Spinal cord (tissue), 10 donors: ENCODE results near the gene SFXN5. TPM values are rescaled to one million over a fixed set of nuclear protein-coding genes. Genes with fewer than 3 reads are reported as not detected.

Experiments used
- DNase-seq, 6 donors: peaks; one replicate each; pipeline versions ENCODE4 v3.0.0 to v3.0.0-alpha.2; 2013 to 2015; ENCODE audit warnings: low spot score in 6 of 6, low read depth in 4 of 6
- H3K27ac ChIP-seq: one replicate; pipeline ENCODE4 v1.5.1; 2013; ENCODE audit warnings: low read depth, low read length, control low read depth
- H3K27me3 ChIP-seq: one replicate; pipeline ENCODE4 v1.6.1; 2013; ENCODE audit warnings: low read length; ENCODE audit not compliant: control insufficient read depth, insufficient read depth
- H3K36me3 ChIP-seq: one replicate; pipeline ENCODE4 v1.6.1; 2013; ENCODE audit warnings: low read length; ENCODE audit not compliant: control insufficient read depth, insufficient read depth
- H3K4me1 ChIP-seq: one replicate; pipeline ENCODE4 v1.6.1; 2013; ENCODE audit warnings: low read length; ENCODE audit not compliant: control insufficient read depth, insufficient read depth
- H3K4me3 ChIP-seq: one replicate; pipeline ENCODE4 v1.5.1; 2013; ENCODE audit warnings: low read depth, low read length, control low read depth
- H3K9me3 ChIP-seq: one replicate; pipeline ENCODE4 v1.6.1; 2013; ENCODE audit warnings: low read length; ENCODE audit not compliant: control insufficient read depth, insufficient read depth
- WGBS: methylation state at CpG from one replicate; pipeline ENCODE4 v1.1.5; 2013; ENCODE audit warnings: missing lambda C conversion rate; ENCODE audit not compliant: insufficient coverage; 5-methylcytosine and 5-hydroxymethylcytosine counted together
- polyA plus RNA-seq, 2 donors: library from polyadenylated mRNA; unstranded; fragments of 120-200 nt; gene quantifications; one replicate each; pipeline ENCODE4 v1.2.1, GENCODE V29; 2013; ENCODE audit not compliant: insufficient read length in 2 of 2
- total RNA-seq, 2 donors: library from RNA; depleted of rRNA in 1 of 2; stranded (reverse); fragments of 120-200 nt in 1 of 2; fragments of >200 nt in 1 of 2; gene quantifications; one replicate each; pipeline versions ENCODE4 v1.2.3 to v1.2.4, GENCODE V29; 2013 to 2014
- donor health status: healthy.

The SFXN5 gene
- total and polyA plus RNA-seq, 4 donors = 26.0 to 73.9 (median 54.8) TPM

DNA sequence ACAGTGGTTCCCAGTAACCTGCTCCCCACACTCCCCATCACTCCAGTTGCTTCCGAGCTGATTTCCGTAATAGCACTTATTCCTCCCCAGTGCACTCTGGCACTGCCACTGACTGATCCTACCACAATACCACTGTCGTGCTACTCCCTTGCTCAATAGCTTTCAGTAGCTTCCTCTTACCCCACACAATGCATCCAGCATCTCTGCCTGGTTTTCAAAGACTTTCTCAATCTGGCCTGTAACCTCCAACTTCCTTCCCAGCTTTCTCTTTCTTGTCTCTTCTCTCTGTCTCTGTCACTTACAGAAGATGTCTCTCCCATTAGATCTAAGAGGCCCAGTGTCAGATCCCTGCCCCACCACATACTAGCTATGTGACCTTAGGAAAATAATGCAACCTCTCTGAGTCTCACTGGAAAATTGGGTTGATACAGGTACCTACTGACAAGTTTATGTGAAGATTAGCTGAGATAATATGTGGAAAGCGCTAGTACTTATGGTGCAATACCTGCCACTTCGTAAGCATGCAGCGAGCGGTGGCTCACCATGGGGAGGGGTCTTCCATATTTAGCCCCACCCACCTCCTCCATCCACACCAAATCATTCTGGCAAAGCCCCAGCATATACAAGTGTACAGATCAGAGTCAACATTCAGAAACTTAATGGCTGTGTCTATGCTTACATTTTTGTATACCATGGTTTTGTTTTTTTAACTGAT is 36.7 kb downstream of the SFXN5 start:
- 71% methylated on average over 3 of the region's 7 CpGs for WGBS
- peaks cover 21% of the 10 kb centered on the region for H3K4me1 ChIP-seq
- DNase-seq = no peak
- no peak overlapping the region for H3K27ac ChIP-seq
- H3K27me3 ChIP-seq = no peaks in the 10 kb centered on the region
- no peaks in the 10 kb centered on the region for H3K9me3 ChIP-seq
- no peak overlapping the region for H3K4me3 ChIP-seq
- H3K36me3 ChIP-seq = peaks cover 12% of the 10 kb centered on the region

DNA sequence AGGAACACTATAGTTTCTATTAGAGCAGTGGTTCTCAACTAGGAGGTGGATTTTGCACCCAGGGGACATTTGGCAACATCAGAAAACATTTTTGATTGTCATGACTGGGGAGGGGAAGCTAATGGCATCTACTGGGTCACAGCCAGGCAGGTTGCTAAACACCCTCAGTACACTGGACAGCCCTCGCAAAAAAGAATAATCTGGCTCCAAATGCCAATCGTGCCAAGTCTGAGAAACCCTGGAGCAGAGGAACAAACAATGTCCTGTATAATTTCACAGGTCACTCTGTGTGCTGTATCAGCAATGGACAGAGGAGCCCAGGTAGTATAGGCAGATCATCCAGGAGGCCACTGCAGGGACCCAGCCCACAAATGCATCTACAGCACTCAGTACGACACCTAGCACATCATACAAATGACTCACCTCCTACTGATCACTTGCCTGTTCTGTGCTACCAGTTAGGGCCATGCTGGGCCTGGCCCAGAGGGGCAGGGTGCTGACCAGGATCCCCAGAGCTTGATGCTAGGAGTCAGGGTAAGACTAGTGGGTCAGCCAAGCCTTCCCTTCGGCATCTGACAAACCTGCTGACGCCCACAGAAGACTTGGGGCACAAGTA is 37.6 kb downstream of the SFXN5 start:
- peaks cover 14% of the 10 kb centered on the region for H3K36me3 ChIP-seq
- WGBS = 77% methylated on average over 4 of the region's 5 CpGs

DNA sequence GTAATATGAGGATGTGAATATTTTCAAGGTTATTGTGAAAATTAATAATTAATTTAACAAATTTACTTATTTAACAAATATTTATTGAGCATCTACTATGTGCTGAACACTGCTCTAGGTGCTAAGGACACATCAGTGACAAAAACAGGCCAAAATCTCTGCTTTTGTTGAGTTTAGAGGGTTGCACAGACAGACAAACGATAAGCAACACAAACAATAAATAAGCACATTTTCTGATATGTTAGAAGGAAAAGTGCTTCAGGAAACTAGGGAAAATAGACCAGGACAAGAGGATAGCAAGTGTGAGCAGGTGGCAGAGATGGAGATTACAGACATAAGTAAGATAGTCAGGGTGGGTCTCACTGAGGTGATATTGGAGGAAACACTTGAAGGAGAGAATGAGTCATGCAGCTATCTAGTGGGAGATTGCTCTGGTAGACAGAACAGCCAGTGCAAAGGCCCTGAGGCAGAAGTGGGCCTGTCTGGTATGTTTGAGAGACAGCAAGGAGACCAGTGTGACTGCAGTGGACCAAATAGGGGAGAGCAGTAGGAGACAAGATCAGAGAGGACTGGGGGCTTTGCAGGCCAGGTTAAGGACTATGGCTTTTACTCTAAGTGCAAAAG is 38.3 kb downstream of the SFXN5 start:
- no CpG with 5 or more reads among the region's 1 CpG for WGBS
- Histone ChIP-seq H3K4me1 (peaks cover 25% of the 10 kb centered on the region), H3K9me3 (no peaks in the 10 kb centered on the region), H3K4me3 (no peak overlapping the region), H3K27me3 (no peaks in the 10 kb centered on the region), H3K36me3 (peaks cover 15% of the 10 kb centered on the region), H3K27ac (no peak overlapping the region)
- no peak for DNase-seq

More for the DNA sequence above, 37.6 kb downstream of the SFXN5 start:
- Histone ChIP-seq H3K27ac (no peak overlapping the region), H3K9me3 (no peaks in the 10 kb centered on the region), H3K4me1 (peaks cover 23% of the 10 kb centered on the region), H3K4me3 (no peak overlapping the region), H3K27me3 (no peaks in the 10 kb centered on the region)
- no peak for DNase-seq

DNA sequence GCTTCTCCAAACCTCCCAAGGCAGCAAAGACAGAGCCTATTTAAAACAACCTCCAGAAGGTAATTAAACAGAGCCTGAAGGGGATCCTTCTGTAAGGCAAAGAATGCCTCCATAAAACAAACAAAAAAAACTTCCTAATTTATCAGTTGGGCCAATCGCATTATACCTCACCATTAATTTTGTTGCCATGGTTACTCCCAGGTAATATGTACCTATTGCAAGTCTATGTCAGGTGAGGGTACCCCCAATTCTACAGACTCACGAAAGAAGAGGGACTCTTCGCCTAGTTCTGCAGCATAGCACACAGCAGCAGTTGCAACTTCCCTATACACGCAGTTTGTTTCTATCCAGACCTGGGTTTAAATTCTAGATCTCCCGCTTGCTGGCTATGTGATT is 38.8 kb downstream of the SFXN5 start:
- Histone ChIP-seq H3K27me3 (no peaks in the 10 kb centered on the region), H3K27ac (no peak overlapping the region), H3K4me3 (no peak overlapping the region), H3K4me1 (peaks cover 25% of the 10 kb centered on the region), H3K9me3 (no peaks in the 10 kb centered on the region), H3K36me3 (peaks cover 21% of the 10 kb centered on the region)
- no peak for DNase-seq
- 86% methylated on average over 3 of the region's 5 CpGs for whole genome bisulfite sequencing

DNA sequence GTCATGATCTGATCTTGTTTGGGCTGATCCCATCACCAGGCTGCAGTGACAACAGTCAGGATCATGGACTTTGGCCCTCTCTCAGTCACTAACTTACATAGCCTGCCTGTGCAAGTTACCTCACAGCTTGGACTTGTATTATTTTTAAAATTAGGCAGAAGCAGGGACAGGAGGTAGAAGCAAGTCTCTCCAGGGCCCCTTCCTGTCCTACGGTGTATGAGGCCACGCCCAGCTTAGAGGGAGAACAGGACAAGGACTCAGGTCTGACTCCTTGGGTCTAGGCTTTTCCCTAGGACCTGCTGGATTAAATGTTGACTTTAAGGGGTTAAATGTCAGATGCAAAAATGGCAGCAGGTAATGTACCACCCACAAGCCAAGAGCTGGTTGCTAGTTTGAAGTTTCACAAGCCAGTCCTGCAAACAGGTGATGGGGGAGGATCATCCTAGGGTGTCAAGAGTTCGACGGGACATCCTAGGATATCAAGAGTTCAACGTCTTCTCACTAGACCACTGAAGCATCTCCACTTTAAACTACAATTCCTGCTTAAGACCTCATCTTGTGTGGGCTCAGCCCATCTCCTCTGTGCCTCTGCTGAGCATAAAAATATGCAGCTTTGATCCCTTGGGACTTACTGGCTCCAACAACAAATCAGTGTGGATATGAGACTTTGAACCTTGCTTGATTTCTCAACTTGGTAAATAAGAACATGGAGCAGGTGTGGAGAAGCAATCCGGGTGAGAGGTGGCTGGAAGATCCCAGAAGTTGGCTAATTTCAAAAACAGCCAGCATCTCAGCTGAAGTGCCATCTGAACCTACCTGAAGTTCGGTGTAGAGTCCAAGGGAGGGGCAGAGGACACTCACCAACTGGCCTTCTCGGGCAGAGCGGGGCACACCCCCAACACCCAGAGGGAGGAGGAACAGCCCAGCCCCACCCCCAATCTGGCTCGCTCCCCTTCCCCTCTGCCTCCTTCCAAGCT is 39.5 kb downstream of the SFXN5 start:
- Histone ChIP-seq H3K9me3 (no peaks in the 10 kb centered on the region), H3K27ac (no peak overlapping the region), H3K36me3 (peaks cover 22% of the 10 kb centered on the region), H3K27me3 (no peaks in the 10 kb centered on the region), H3K4me1 (peaks cover 23% of the 10 kb centered on the region), H3K4me3 (no peak overlapping the region)
- 84% methylated on average over 9 of the region's 10 CpGs for WGBS
- DNase-seq = no peak

DNA sequence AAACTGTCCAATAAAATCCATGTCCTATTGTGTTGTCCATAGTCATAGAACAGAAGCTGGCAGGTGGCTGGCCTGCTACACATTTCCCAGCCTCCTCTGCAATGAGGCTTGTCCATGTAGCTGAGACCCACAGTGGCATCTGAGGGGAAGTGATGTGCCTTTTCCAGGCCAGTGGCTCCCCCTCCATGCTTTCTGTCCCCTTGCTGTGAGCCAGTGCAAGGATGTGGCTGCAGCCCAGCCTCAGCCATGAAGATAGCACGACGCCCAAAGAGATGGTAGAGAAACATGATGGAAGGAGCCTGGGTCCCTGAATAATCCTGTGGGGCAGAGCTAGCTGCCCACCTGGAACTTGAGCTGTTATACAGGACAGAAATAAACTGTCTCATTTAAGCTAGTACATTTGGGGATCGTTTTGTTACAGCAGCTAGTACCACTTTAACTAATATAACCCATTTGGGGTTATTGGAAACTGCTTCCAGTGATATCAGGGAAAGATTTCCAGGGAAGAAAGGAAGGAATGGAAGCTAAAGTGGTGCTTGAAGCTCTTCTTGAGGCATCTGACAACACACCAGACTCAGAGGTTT is 40.3 kb downstream of the SFXN5 start:
- Histone ChIP-seq H3K9me3 (no peaks in the 10 kb centered on the region), H3K4me3 (no peak overlapping the region), H3K27me3 (no peaks in the 10 kb centered on the region), H3K4me1 (peaks cover 15% of the 10 kb centered on the region), H3K27ac (no peak overlapping the region), H3K36me3 (peaks cover 17% of the 10 kb centered on the region)
- DNase-seq = no peak
- 100% methylated on average over 2 of the region's 3 CpGs for WGBS

DNA sequence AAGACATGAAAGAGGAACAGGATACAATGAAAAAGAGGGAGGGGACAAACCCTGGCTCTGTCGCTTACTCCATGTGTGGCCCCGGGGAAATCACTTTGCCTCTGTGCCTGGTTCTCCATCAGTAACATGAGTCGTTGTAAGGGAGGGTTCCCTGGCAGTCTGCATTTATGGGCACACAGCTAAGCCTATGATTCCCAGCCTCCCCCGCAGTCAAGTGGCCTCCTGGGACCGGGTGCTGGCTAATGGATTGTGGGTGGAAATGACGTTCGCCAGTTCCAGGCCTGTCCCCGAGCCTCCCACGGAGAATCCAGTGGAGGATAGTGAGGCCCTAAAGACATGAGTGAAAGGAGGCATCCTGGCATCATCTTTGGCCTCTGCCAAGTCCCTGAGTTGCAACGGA is 42.7 kb downstream of the SFXN5 start:
- H3K36me3 ChIP-seq = peaks cover 12% of the 10 kb centered on the region
- no peak overlapping the region for H3K4me3 ChIP-seq
- no peak overlapping the region for H3K27ac ChIP-seq
- H3K4me1 ChIP-seq = peaks cover 3% of the 10 kb centered on the region
- 66% methylated on average over 9 of the region's 10 CpGs for WGBS
- H3K9me3 ChIP-seq = no peaks in the 10 kb centered on the region
- no peaks in the 10 kb centered on the region for H3K27me3 ChIP-seq
- peak in 1 of 6 donors; percentile 53 for DNase-seq

DNA sequence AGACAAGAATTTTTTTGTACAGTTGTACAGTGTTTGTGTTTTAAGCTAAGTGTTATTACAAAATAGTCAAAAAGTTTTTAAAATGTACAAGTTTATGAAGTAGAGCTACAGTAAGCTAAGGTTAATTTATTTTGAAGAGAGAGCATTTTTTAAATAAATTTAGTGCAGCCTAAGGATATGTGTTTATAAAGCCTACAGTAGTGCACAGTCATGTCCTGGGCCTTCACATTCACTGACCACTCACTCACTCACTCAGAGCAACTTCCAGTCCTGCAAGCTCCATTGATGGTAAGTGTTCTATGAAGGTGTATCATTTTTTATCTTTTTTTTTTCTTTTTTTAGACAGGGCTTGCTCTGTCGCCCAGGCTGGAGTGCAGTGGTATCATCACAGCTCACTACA is 44.2 kb downstream of the SFXN5 start:
- peaks cover 20% of the 10 kb centered on the region for H3K36me3 ChIP-seq
- peaks cover 3% of the 10 kb centered on the region for H3K4me1 ChIP-seq
- no peak overlapping the region for H3K4me3 ChIP-seq
- WGBS = 100% methylated on average over 1 of the region's 1 CpG
- no peaks in the 10 kb centered on the region for H3K27me3 ChIP-seq
- H3K27ac ChIP-seq = no peak overlapping the region
- DNase-seq = no peak
- H3K9me3 ChIP-seq = no peaks in the 10 kb centered on the region

DNA sequence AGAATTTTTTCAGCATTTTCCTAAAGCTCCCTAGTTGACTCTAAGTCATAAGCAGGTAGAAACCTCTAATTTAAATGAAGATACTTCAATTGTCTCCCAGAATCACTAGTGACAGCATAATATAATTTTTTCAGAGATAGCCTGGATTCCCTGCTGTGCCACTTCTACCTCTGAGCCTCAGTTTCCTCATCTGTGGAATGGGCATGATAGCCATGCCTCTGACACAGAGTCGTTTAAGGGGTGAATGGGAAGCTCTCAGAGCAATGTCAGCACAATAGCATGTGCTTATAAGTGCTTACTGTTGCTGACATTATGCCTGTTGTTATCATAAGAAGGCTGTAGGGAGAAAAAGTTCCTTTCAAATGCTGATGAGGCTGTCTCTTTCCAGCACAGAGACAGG is 48.0 kb downstream of the SFXN5 start:
- DNase-seq = no peak
- WGBS = 50% methylated on average over 1 of the region's 1 CpG
- Histone ChIP-seq H3K36me3 (peaks cover 35% of the 10 kb centered on the region), H3K4me3 (no peak overlapping the region), H3K9me3 (no peaks in the 10 kb centered on the region), H3K4me1 (peaks cover 8% of the 10 kb centered on the region), H3K27me3 (no peaks in the 10 kb centered on the region), H3K27ac (no peak overlapping the region)
